ENCODE data around the gene SMG5. TPM values are rescaled to one million over a fixed set of nuclear protein-coding genes. Genes with fewer than 3 reads are reported as not detected.

SMG5 gene
- total and polyA plus RNA-seq, 7 donors = 46.8 to 90.7 (median 72.4) TPM

GRCh38 chr1:156229809-156230472, 52.7 kb downstream of the SMG5 start:
- 72 to 83% (median 73%) methylated on average over 11 of the region's 11 CpGs for WGBS, 3 donors
- ATAC-seq = no peak
- Histone ChIP-seq H3K36me3 (ENCODE audit: insufficient read depth in 1 of 2, low read depth in 1 of 2) (peaks cover 5 to 63% of the 10 kb centered on the region in 2 donors), H3K27me3 (ENCODE audit: insufficient read depth in 3 of 3, low read length in 2 of 3) (no peaks in the 10 kb centered on the region), H3K4me1 (peaks cover 5% of the 10 kb centered on the region), H3K4me3 (no peak overlapping the region), H3K9me3 (no peaks in the 10 kb centered on the region), H3K27ac (no peak overlapping the region)
- peak in 1 of 2 donors; percentile 29 for DNase-seq
- no peak for TF ChIP-seq CTCF (IDR thresholded peaks at IDR 0.05)
- intact Hi-C loops (cut with DNase I) = no loop called here

GRCh38 chr1:156228501-156228900, 54.1 kb downstream of the SMG5 start:
- Histone ChIP-seq H3K27ac (no peak overlapping the region), H3K4me3 (no peak overlapping the region), H3K27me3 (ENCODE audit: insufficient read depth in 3 of 3, low read length in 2 of 3) (no peaks in the 10 kb centered on the region), H3K36me3 (ENCODE audit: insufficient read depth in 1 of 2, low read depth in 1 of 2) (peaks cover 1 to 59% of the 10 kb centered on the region in 2 donors), H3K9me3 (no peaks in the 10 kb centered on the region), H3K4me1 (peaks cover 5% of the 10 kb centered on the region)
- WGBS, 3 donors = 66 to 87% (median 75%) methylated on average over 7 of the region's 7 CpGs
- intact Hi-C loops (cut with DNase I) = no loop called here
- ATAC-seq = no peak
- TF ChIP-seq CTCF (IDR thresholded peaks at IDR 0.05) = no peak
- DNase-seq = peak in 1 of 2 donors; percentile 47

- WGBS, 3 donors = 80 to 88% (median 82%) methylated on average over 4 of the region's 4 CpGs
- Histone ChIP-seq H3K4me1 (peaks cover 5% of the 10 kb centered on the region), H3K27ac (no peak overlapping the region), H3K27me3 (ENCODE audit: insufficient read depth in 3 of 3, low read length in 2 of 3) (no peaks in the 10 kb centered on the region), H3K4me3 (no peak overlapping the region), H3K36me3 (ENCODE audit: insufficient read depth in 1 of 2, low read depth in 1 of 2) (peaks cover 0 to 67% of the 10 kb centered on the region in 2 donors), H3K9me3 (no peaks in the 10 kb centered on the region)
- intact Hi-C loops (cut with DNase I) = no loop called here
- ATAC-seq (no peak), DNase-seq (peak in 1 of 2 donors; percentile 15)
- no peak for TF ChIP-seq CTCF (IDR thresholded peaks at IDR 0.05)
These were observed 55.8 kb downstream of the SMG5 start for GRCh38 chr1:156226782-156227181.

GRCh38 chr1:156226116-156226538, 56.5 kb downstream of the SMG5 start:
- TF ChIP-seq CTCF (IDR thresholded peaks at IDR 0.05) = no peak
- peaks cover 0 to 74% of the 10 kb centered on the region in 2 donors for H3K36me3 ChIP-seq (ENCODE audit: insufficient read depth in 1 of 2, low read depth in 1 of 2)
- DNase-seq = no peak
- intact Hi-C loops (cut with DNase I) = no loop called here
- WGBS, 3 donors = 58 to 70% (median 70%) methylated on average over 2 of the region's 2 CpGs
- H3K27ac ChIP-seq = no peak overlapping the region
- H3K9me3 ChIP-seq = no peaks in the 10 kb centered on the region
- no peak overlapping the region for H3K4me3 ChIP-seq
- peaks cover 5% of the 10 kb centered on the region for H3K4me1 ChIP-seq
- ATAC-seq = no peak
- no peaks in the 10 kb centered on the region for H3K27me3 ChIP-seq (ENCODE audit: insufficient read depth in 3 of 3, low read length in 2 of 3)

GRCh38 chr1:156225677-156226014, 57.0 kb downstream of the SMG5 start:
- no peaks in the 10 kb centered on the region for H3K27me3 ChIP-seq (ENCODE audit: insufficient read depth in 3 of 3, low read length in 2 of 3)
- peaks cover 5% of the 10 kb centered on the region for H3K4me1 ChIP-seq
- DNase-seq = no peak
- TF ChIP-seq CTCF (IDR thresholded peaks at IDR 0.05) = no peak
- H3K36me3 ChIP-seq (ENCODE audit: insufficient read depth in 1 of 2, low read depth in 1 of 2) = peaks cover 0 to 79% of the 10 kb centered on the region in 2 donors
- H3K4me3 ChIP-seq = no peak overlapping the region
- no peak for ATAC-seq
- no peak overlapping the region for H3K27ac ChIP-seq
- WGBS, 3 donors = 7 to 15% (median 12%) methylated on average over 2 of the region's 2 CpGs
- intact Hi-C loops (cut with DNase I) = loop anchor here (1.0 to 2.0 kb wide), 3 partner anchors 79 to 135 kb away; no protein-coding TSS in a partner anchor
- H3K9me3 ChIP-seq = no peaks in the 10 kb centered on the region

All from psoas muscle (tissue), 8 donors.